ENCODE data around the gene PHLPP2.
A peak's percentile ranks its signal among the peaks of the same experiment; 100 is the strongest.

The PHLPP2 gene

GRCh38 chr16:71722801-71723536, 1.5 kb downstream of the PHLPP2 start:
- TF ChIP-seq CTCF (IDR thresholded peaks at IDR 0.05; ENCODE audit: low read depth, low read length, missing control alignments) = no peak
- peak overlapping the region; percentile 75 for H3K4me3 ChIP-seq (replicated peaks; ENCODE audit: low read depth, low read length)
- DNase-seq (ENCODE audit: extremely low read depth, low read depth) = no peak

GRCh38 chr16:71721066-71721740, 3.3 kb downstream of the PHLPP2 start:
- no peak for DNase-seq (ENCODE audit: extremely low read depth, low read depth)
- no peak overlapping the region for H3K4me3 ChIP-seq (replicated peaks; ENCODE audit: low read depth, low read length)
- TF ChIP-seq CTCF (IDR thresholded peaks at IDR 0.05; ENCODE audit: low read depth, low read length, missing control alignments) = no peak

GRCh38 chr16:71712501-71712900, 12.0 kb downstream of the PHLPP2 start:
- H3K4me3 ChIP-seq (replicated peaks; ENCODE audit: low read depth, low read length) = no peak overlapping the region
- DNase-seq (ENCODE audit: extremely low read depth, low read depth) = no peak
- no peak for TF ChIP-seq CTCF (IDR thresholded peaks at IDR 0.05; ENCODE audit: low read depth, low read length, missing control alignments)

- TF ChIP-seq CTCF (IDR thresholded peaks at IDR 0.05; ENCODE audit: low read depth, low read length, missing control alignments) = no peak
- no peak for DNase-seq (ENCODE audit: extremely low read depth, low read depth)
- no peak overlapping the region for H3K4me3 ChIP-seq (replicated peaks; ENCODE audit: low read depth, low read length)
These were observed 12.7 kb downstream of the PHLPP2 start for GRCh38 chr16:71711789-71712188.

GRCh38 chr16:71709229-71709781, 15.2 kb downstream of the PHLPP2 start:
- DNase-seq (ENCODE audit: extremely low read depth, low read depth) = no peak
- no peak overlapping the region for H3K4me3 ChIP-seq (replicated peaks; ENCODE audit: low read depth, low read length)
- TF ChIP-seq CTCF (IDR thresholded peaks at IDR 0.05; ENCODE audit: low read depth, low read length, missing control alignments) = no peak

- no peak overlapping the region for H3K4me3 ChIP-seq (replicated peaks; ENCODE audit: low read depth, low read length)
- no peak for DNase-seq (ENCODE audit: extremely low read depth, low read depth)
- TF ChIP-seq CTCF (IDR thresholded peaks at IDR 0.05; ENCODE audit: low read depth, low read length, missing control alignments) = no peak
These were observed 15.8 kb downstream of the PHLPP2 start for GRCh38 chr16:71708696-71709095.
